ENCODE results near the gene IL22RA1. TPM values are rescaled to one million over a fixed set of nuclear protein-coding genes. Genes with fewer than 3 reads are reported as not detected.

IL22RA1 gene
- total RNA-seq, 1 experiment from 2014 or later: 0.28 TPM

DNA sequence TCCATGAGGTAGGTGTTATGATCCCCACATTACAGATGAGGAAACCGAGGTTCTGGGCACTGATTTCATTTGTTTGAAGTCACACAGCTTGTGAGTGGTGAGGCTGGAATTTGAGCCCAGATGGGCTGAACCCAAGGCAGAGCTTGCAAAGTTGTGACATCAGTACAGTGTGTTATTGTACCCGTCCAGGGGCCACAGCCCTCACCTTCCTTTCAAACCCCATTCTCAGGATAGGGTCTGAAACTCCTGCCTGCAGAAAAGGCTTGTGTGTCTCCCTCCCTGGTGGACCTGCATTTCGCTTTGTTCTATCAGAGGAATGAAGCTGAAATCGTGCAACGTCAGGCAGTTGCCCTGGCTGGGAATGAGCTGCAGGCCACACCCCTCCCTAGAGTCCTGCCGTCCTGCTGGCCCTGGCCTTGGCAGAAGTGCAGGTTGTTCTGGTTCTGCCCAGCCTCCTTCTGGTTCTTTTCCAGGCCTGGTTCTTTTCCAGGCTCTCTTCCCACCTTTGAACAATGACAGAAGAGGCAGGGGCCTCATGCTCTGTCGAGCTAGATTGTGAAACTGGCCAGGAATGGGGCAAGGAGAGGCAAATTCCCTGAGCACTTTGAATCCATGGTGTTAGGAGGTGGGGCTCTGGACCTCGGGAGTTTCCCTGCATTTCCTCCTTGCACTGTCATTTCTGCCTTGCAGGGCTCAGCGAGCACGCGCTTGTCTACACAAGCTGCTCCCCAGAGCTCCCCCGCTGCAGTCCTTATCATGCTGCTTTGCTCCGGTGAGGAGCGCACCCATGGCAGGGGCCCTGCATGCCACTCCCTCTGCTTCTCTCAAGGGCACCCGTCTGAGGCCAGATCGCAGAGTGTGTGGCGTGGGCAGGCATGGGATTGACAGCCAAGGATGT lies 22.8 kb downstream of the IL22RA1 start:
- Mint-ChIP-seq H3K4me3 (no peak overlapping the region), H3K4me1 (peaks cover 9% of the 10 kb centered on the region), H3K27me3 (ENCODE audit: low read depth) (no peaks in the 10 kb centered on the region), H3K36me3 (no peaks in the 10 kb centered on the region), H3K9me3 (no peaks in the 10 kb centered on the region), H3K27ac (0 out of 2 replicates have a peak overlapping the region, but pooled peaks have one; percentile 41)
- ChIA-PET CTCF (interaction anchor here (0.6 to 2.7 kb wide), 7 partner anchors 25 to 272 kb away, joined by 3 to 9 read pairs (median 3); no protein-coding TSS in a partner anchor), POLR2A (interaction anchor here (0.5 kb wide), 2 partner anchors 30 to 108 kb away, joined by 3 to 9 read pairs; no protein-coding TSS in a partner anchor)
- TF ChIP-seq, protein P1, sequence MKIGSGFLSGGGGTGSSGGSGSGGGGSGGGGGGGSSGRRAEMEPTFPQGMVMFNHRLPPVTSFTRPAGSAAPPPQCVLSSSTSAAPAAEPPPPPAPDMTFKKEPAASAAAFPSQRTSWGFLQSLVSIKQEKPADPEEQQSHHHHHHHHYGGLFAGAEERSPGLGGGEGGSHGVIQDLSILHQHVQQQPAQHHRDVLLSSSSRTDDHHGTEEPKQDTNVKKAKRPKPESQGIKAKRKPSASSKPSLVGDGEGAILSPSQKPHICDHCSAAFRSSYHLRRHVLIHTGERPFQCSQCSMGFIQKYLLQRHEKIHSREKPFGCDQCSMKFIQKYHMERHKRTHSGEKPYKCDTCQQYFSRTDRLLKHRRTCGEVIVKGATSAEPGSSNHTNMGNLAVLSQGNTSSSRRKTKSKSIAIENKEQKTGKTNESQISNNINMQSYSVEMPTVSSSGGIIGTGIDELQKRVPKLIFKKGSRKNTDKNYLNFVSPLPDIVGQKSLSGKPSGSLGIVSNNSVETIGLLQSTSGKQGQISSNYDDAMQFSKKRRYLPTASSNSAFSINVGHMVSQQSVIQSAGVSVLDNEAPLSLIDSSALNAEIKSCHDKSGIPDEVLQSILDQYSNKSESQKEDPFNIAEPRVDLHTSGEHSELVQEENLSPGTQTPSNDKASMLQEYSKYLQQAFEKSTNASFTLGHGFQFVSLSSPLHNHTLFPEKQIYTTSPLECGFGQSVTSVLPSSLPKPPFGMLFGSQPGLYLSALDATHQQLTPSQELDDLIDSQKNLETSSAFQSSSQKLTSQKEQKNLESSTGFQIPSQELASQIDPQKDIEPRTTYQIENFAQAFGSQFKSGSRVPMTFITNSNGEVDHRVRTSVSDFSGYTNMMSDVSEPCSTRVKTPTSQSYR (CRISPR knock-in tag; IDR thresholded peaks at IDR 0.05): 0 out of 2 replicates have a peak, but pooled peaks have one; percentile 16
- TF ChIP-seq, protein P2, sequence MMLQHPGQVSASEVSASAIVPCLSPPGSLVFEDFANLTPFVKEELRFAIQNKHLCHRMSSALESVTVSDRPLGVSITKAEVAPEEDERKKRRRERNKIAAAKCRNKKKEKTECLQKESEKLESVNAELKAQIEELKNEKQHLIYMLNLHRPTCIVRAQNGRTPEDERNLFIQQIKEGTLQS (CRISPR knock-in tag; conservative IDR thresholded peaks at IDR 0.05): no peak
- TF ChIP-seq GABPB1 (CRISPR knock-in tag; IDR thresholded peaks at IDR 0.05) (peak; percentile 30; the same call in 1 of the 2 replicates), JUN (CRISPR knock-in tag; IDR thresholded peaks at IDR 0.05) (no peak)
- no peak for DNase-seq (ENCODE audit: low spot score)
- ATAC-seq: peak; percentile 47

DNA sequence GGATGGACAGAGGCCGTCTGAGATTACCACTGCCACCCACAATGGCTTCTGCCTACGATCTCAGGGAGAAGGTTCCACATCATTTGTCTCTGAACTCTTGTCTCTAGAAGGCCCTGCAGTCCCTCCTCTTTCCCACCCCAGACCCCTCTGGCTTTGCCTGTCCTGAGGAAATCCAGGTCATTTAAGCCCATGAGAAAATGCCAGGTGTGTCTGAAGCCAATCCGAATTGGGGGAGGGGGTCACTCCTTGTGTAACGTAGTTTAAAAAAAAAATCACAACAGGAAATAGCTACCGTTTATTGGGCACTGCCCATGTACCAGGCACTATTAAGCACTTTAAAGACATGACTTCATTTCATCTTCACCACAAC lies 23.5 kb downstream of the IL22RA1 start:
- ChIA-PET CTCF (interaction anchor here (1.6 to 2.7 kb wide), 2 partner anchors 31 to 48 kb away, joined by 6 to 9 read pairs; no protein-coding TSS in a partner anchor), POLR2A (no interaction called here)
- DNase-seq (ENCODE audit: low spot score) (no peak), ATAC-seq (no peak)
- Mint-ChIP-seq H3K27me3 (ENCODE audit: low read depth) (no peaks in the 10 kb centered on the region), H3K27ac (no peak overlapping the region), H3K4me3 (no peak overlapping the region), H3K36me3 (no peaks in the 10 kb centered on the region), H3K9me3 (no peaks in the 10 kb centered on the region), H3K4me1 (peaks cover 16% of the 10 kb centered on the region)
- TF ChIP-seq, protein P1 (CRISPR knock-in tag; IDR thresholded peaks at IDR 0.05): no peak
- TF ChIP-seq, protein P3, sequence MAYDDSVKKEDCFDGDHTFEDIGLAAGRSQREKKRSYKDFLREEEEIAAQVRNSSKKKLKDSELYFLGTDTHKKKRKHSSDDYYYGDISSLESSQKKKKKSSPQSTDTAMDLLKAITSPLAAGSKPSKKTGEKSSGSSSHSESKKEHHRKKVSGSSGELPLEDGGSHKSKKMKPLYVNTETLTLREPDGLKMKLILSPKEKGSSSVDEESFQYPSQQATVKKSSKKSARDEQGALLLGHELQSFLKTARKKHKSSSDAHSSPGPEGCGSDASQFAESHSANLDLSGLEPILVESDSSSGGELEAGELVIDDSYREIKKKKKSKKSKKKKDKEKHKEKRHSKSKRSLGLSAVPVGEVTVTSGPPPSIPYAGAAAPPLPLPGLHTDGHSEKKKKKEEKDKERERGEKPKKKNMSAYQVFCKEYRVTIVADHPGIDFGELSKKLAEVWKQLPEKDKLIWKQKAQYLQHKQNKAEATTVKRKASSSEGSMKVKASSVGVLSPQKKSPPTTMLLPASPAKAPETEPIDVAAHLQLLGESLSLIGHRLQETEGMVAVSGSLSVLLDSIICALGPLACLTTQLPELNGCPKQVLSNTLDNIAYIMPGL (CRISPR knock-in tag; IDR thresholded peaks at IDR 0.05): no peak
- no peak for TF ChIP-seq ELF4 (CRISPR knock-in tag; IDR thresholded peaks at IDR 0.05; ENCODE audit: low read depth)
- TF ChIP-seq, protein P4, sequence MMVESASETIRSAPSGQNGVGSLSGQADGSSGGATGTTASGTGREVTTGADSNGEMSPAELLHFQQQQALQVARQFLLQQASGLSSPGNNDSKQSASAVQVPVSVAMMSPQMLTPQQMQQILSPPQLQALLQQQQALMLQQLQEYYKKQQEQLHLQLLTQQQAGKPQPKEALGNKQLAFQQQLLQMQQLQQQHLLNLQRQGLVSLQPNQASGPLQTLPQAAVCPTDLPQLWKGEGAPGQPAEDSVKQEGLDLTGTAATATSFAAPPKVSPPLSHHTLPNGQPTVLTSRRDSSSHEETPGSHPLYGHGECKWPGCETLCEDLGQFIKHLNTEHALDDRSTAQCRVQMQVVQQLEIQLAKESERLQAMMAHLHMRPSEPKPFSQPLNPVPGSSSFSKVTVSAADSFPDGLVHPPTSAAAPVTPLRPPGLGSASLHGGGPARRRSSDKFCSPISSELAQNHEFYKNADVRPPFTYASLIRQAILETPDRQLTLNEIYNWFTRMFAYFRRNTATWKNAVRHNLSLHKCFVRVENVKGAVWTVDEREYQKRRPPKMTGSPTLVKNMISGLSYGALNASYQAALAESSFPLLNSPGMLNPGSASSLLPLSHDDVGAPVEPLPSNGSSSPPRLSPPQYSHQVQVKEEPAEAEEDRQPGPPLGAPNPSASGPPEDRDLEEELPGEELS (CRISPR knock-in tag; IDR thresholded peaks at IDR 0.05): no peak
- TF ChIP-seq, protein P5, sequence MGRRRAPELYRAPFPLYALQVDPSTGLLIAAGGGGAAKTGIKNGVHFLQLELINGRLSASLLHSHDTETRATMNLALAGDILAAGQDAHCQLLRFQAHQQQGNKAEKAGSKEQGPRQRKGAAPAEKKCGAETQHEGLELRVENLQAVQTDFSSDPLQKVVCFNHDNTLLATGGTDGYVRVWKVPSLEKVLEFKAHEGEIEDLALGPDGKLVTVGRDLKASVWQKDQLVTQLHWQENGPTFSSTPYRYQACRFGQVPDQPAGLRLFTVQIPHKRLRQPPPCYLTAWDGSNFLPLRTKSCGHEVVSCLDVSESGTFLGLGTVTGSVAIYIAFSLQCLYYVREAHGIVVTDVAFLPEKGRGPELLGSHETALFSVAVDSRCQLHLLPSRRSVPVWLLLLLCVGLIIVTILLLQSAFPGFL (CRISPR knock-in tag; IDR thresholded peaks at IDR 0.05; ENCODE audit: borderline replicate concordance): no peak
